BJ (cell line): ENCODE results near the gene GNG12. TPM values are rescaled to one million over a fixed set of nuclear protein-coding genes. Genes with fewer than 3 reads are reported as not detected.

Experiments used
- CTCF ChIA-PET: fragments of 350-600 bp; formaldehyde crosslinking; extraction: SDS; loops from one replicate; lab custom pipeline; 2021; ENCODE audit warnings: antibody characterized with exemption, inconsistent platforms; lab: Yijun Ruan, JAX
- POLR2A ChIA-PET: fragments of 300-600 bp; sonication (Branson Sonifier 250); formaldehyde crosslinking; extraction: SDS; loops from one replicate; lab custom pipeline; 2021; ENCODE audit warnings: antibody characterized with exemption; lab: Charles Lee
- DNase-seq: peaks from one replicate; pipeline ENCODE4 v3.0.0-alpha.2; 2011; ENCODE audit warnings: low read depth
- H3K27me3 ChIP-seq: 2 replicates; pipeline ENCODE4 v1.6.0; 2011; ENCODE audit warnings: low read length; ENCODE audit not compliant: control insufficient read depth, insufficient read depth
- H3K36me3 ChIP-seq: 2 replicates; pipeline ENCODE4 v1.5.1; 2011; ENCODE audit warnings: low read length; ENCODE audit not compliant: control insufficient read depth, insufficient read depth
- H3K4me3 ChIP-seq: 2 replicates; pipeline ENCODE4 v1.5.1; 2011; ENCODE audit warnings: low read depth, mild to moderate bottlenecking, control low read depth, low read length
- polyA plus RNA-seq: library from polyadenylated mRNA; depleted of rRNA; stranded (reverse); fragments of >200 nt; gene quantifications from 2 replicates; pipeline ENCODE4 v1.2.3, GENCODE V29; 2011
- TF ChIP-seq, protein P1 (sequence below): IDR thresholded peaks from 2 replicates; pipeline ENCODE4 v1.5.1; 2011; ENCODE audit warnings: low read depth, mild to moderate bottlenecking, control low read depth, inconsistent platforms, low read length, moderate library complexity; ENCODE audit not compliant: insufficient read depth

The GNG12 gene
- polyA plus RNA-seq, 1 experiment: 99.6 TPM

DNA sequence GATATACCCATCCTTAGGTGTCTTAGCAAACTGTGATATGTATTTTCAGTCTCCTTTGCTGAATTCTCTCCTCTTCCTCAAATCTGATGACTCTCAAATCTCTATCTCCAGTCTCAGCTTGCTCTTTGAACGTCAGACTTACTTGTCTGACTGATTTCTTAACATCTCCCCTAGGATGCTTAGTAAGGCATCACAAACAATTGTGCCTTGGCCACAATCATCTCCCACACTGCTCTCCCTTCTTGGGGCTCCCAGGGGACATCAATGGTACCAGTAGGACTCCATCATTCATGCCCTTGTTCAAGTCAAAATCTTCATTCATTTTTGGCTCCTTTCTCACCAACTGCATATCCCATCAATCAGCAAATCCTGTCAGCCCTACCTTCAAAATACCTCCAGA lies 42.0 kb downstream of the GNG12 start:
- Histone ChIP-seq H3K36me3 (no peaks in the 10 kb centered on the region), H3K27me3 (no peaks in the 10 kb centered on the region), H3K4me3 (no peak overlapping the region)
- ChIA-PET POLR2A (no interaction called here), CTCF (interaction anchor here (0.6 to 1.2 kb wide), 3 partner anchors 23 to 43 kb away, joined by 3 read pairs; no protein-coding TSS in a partner anchor)
- TF ChIP-seq, protein P1, sequence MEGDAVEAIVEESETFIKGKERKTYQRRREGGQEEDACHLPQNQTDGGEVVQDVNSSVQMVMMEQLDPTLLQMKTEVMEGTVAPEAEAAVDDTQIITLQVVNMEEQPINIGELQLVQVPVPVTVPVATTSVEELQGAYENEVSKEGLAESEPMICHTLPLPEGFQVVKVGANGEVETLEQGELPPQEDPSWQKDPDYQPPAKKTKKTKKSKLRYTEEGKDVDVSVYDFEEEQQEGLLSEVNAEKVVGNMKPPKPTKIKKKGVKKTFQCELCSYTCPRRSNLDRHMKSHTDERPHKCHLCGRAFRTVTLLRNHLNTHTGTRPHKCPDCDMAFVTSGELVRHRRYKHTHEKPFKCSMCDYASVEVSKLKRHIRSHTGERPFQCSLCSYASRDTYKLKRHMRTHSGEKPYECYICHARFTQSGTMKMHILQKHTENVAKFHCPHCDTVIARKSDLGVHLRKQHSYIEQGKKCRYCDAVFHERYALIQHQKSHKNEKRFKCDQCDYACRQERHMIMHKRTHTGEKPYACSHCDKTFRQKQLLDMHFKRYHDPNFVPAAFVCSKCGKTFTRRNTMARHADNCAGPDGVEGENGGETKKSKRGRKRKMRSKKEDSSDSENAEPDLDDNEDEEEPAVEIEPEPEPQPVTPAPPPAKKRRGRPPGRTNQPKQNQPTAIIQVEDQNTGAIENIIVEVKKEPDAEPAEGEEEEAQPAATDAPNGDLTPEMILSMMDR: no peak
- no peak for DNase-seq

GRCh38 chr1:67790201-67790692 lies 43.0 kb downstream of the GNG12 start:
- CTCF ChIA-PET: interaction anchor here (1.3 kb wide), 1 partner anchor 256 kb away, joined by 3 read pairs; no protein-coding TSS in a partner anchor
- TF ChIP-seq, protein P1: no peak
- POLR2A ChIA-PET: no interaction called here
- H3K36me3 ChIP-seq: no peaks in the 10 kb centered on the region
- no peak overlapping the region for H3K4me3 ChIP-seq
- no peaks in the 10 kb centered on the region for H3K27me3 ChIP-seq
- DNase-seq: no peak

DNA sequence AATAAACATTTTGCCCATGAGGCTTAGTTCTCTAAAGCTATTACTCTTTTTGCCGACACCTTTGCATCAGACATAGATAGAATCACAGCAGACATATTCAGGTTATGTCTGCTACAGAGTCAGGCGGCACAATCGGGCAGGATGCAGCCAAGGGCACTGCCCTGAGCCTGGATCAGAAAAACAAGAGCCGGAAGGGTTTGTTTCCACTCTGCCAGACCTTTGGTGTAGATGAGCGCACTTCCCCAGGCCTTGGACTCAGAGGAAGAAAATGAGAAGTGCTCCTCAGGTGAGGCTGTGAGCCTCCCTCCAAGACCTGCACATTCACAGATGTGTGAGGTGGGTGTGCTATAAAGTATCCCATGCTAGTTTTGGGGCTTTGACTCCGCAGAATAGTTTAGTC lies 43.7 kb downstream of the GNG12 start:
- CTCF ChIA-PET: interaction anchor here (1.3 to 1.9 kb wide), 2 partner anchors 23 to 255 kb away, joined by 3 to 5 read pairs; no protein-coding TSS in a partner anchor
- POLR2A ChIA-PET: no interaction called here
- no peaks in the 10 kb centered on the region for H3K36me3 ChIP-seq
- H3K4me3 ChIP-seq: no peak overlapping the region
- no peaks in the 10 kb centered on the region for H3K27me3 ChIP-seq
- no peak for DNase-seq
- TF ChIP-seq, protein P1: no peak

GRCh38 chr1:67788904-67789303 lies 44.4 kb downstream of the GNG12 start:
- TF ChIP-seq, protein P1: no peak
- Histone ChIP-seq H3K36me3 (no peaks in the 10 kb centered on the region), H3K27me3 (no peaks in the 10 kb centered on the region), H3K4me3 (no peak overlapping the region)
- ChIA-PET POLR2A (no interaction called here), CTCF (interaction anchor here (1.0 to 1.9 kb wide), 3 partner anchors 22 to 255 kb away, joined by 3 to 5 read pairs (median 5); no protein-coding TSS in a partner anchor)
- no peak for DNase-seq

- ChIA-PET CTCF (interaction anchor here (1.0 to 2.4 kb wide), 4 partner anchors 12 to 28 kb away, joined by 3 to 9 read pairs (median 5); no protein-coding TSS in a partner anchor), POLR2A (no interaction called here)
- no peak for DNase-seq
- Histone ChIP-seq H3K36me3 (no peaks in the 10 kb centered on the region), H3K4me3 (no peak overlapping the region), H3K27me3 (no peaks in the 10 kb centered on the region)
- TF ChIP-seq, protein P1: no peak
Measured at GRCh38 chr1:67788238-67788790, 45.0 kb downstream of the GNG12 start.
